HG03135 (cell line): ENCODE results near the gene MEX3A.
"Not testable (repeated sequence)": the region's sequence is repeated elsewhere in the genome, so short reads cannot be mapped to it uniquely, and the experiment has no call there.

Experiments
- ATAC-seq: cut with Tn5 transposase; IDR thresholded peaks from one replicate; pipeline ENCODE4 v1.9.1; 2021; ENCODE audit warnings: mild to moderate bottlenecking, moderate library complexity; ENCODE audit not compliant: unreplicated experiment

Gene MEX3A

GRCh38 chr1:156060937-156061636 is 21.2 kb downstream of the MEX3A start, which contains the start of gene RAB25:
TSS of gene RAB25 (plus strand) at chr1:156061160. CDS start at chr1:156061401, 241 bp downstream.
- no peak for ATAC-seq

GRCh38 chr1:156056326-156056849 is 25.9 kb downstream of the MEX3A start:
- no peak for ATAC-seq

GRCh38 chr1:156055281-156056048 is 26.8 kb downstream of the MEX3A start:
- no peak for ATAC-seq

- ATAC-seq = peak; percentile 70
Observed at GRCh38 chr1:156054500-156055280, 27.6 kb downstream of the MEX3A start, which contains the start of gene LAMTOR2. TSS of gene LAMTOR2 (plus strand) at chr1:156054782. CDS start at chr1:156054890, 108 bp downstream.

GRCh38 chr1:156053768-156054499 is 28.3 kb downstream of the MEX3A start, which contains the start of gene UBQLN4:
TSS of gene UBQLN4 (minus strand) at chr1:156053798. CDS start at chr1:156053701, 97 bp downstream.
- ATAC-seq = peak; percentile 43

- ATAC-seq = no peak
Observed at GRCh38 chr1:156052862-156053767, 29.1 kb downstream of the MEX3A start.

GRCh38 chr1:156051011-156051725 is 31.1 kb downstream of the MEX3A start:
- no peak for ATAC-seq

GRCh38 chr1:156050376-156050775 is 31.9 kb downstream of the MEX3A start:
- ATAC-seq = no peak

- ATAC-seq = no peak
Observed at GRCh38 chr1:156048663-156049258, 33.5 kb downstream of the MEX3A start.

- no peak for ATAC-seq
Observed at GRCh38 chr1:156045076-156045475, 37.2 kb downstream of the MEX3A start.

GRCh38 chr1:156042828-156043227 is 39.4 kb downstream of the MEX3A start:
- ATAC-seq = no peak

- not testable (repeated sequence) for ATAC-seq
Observed at GRCh38 chr1:156034991-156035390, 47.3 kb downstream of the MEX3A start.

GRCh38 chr1:156033011-156033410 is 49.3 kb downstream of the MEX3A start:
- no peak for ATAC-seq

- no peak for ATAC-seq
Observed at GRCh38 chr1:156026588-156026987, 55.7 kb downstream of the MEX3A start.

- ATAC-seq = peak; percentile 52
Observed at GRCh38 chr1:156025876-156026275, 56.4 kb downstream of the MEX3A start.

GRCh38 chr1:156024801-156025200 is 57.5 kb downstream of the MEX3A start:
- no peak for ATAC-seq
